Activated naive CD4-positive, alpha-beta T cell treated with anti-CD3 and anti-CD28 coated beads, Interleukin-2, amount 50 U/mL, for 24 hours (primary cell): ENCODE data around the gene TOX3.

Experiments
- H3K27ac Mint-ChIP-seq: one replicate; pipeline ENCODE4 v1.8.0; 2021; ENCODE audit warnings: mild to moderate bottlenecking, mixed read lengths
- H3K27me3 Mint-ChIP-seq: one replicate; pipeline ENCODE4 v1.8.0; 2021; ENCODE audit warnings: mixed read lengths
- H3K36me3 Mint-ChIP-seq: one replicate; pipeline ENCODE4 v1.8.0; 2021; ENCODE audit warnings: mixed read lengths
- H3K4me1 Mint-ChIP-seq: one replicate; pipeline ENCODE4 v1.8.0; 2021; ENCODE audit warnings: mixed read lengths
- H3K4me3 Mint-ChIP-seq: one replicate; pipeline ENCODE4 v1.8.0; 2021; ENCODE audit warnings: mild to moderate bottlenecking, mixed read lengths
- H3K9me3 Mint-ChIP-seq: one replicate; pipeline ENCODE4 v1.8.0; 2021; ENCODE audit warnings: mixed read lengths

The TOX3 gene

DNA sequence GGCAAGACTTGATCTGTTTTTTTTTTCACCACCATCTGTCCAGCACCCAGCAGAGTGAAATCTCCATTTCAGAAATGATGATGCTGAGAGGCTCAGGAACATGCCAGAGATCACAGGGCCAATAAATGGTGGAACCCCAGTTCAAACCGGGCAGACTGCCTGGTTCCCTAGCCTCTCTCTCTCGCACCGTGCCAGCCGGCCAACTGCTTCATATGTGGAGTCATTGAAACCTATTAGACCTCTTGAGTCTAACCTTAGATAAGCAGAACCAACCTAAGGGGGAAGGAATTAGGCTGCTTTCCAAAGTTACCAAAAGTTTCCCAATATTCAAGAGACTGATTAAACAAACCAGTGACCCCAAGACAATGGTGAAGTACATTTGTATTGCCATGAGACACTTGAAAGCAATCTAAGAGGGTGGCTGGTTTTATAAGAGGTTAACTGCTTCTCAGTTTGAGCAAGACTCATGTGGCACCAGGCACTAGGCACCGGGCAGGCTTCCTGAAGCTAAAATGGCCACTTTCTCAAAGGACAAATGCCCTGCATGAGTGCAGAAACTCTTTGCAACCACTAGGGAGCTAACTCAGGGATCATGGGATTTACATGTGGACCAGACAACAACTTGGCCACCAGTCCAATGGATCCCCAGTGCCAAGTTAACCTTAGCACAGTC is 18.4 kb downstream of the TOX3 start:
- Mint-ChIP-seq H3K27ac (no peak overlapping the region), H3K27me3 (peaks cover 2% of the 10 kb centered on the region), H3K9me3 (no peaks in the 10 kb centered on the region), H3K4me1 (no peaks in the 10 kb centered on the region), H3K4me3 (no peak overlapping the region), H3K36me3 (no peaks in the 10 kb centered on the region)

DNA sequence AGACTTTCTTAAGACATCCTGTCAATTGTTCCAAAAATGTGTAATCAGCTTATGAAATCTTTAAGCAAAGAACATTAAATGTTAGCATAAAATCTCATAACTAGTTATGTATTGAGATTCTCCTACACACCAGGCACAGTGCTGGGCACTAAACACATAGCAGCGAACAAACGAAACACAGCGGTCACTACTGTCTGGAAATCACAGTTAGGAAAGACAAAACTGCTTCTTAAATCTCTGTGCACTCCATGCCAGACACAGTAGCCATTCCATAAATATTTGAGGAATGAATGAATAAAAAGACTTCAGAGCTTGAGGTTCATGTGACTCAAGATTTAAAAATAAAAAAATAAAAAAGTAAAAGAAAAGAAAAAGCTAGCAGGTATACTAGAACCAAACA is 20.1 kb downstream of the TOX3 start:
- no peaks in the 10 kb centered on the region for H3K4me1 Mint-ChIP-seq
- H3K9me3 Mint-ChIP-seq: no peaks in the 10 kb centered on the region
- no peak overlapping the region for H3K4me3 Mint-ChIP-seq
- H3K27me3 Mint-ChIP-seq: peaks cover 2% of the 10 kb centered on the region
- H3K36me3 Mint-ChIP-seq: no peaks in the 10 kb centered on the region
- no peak overlapping the region for H3K27ac Mint-ChIP-seq

DNA sequence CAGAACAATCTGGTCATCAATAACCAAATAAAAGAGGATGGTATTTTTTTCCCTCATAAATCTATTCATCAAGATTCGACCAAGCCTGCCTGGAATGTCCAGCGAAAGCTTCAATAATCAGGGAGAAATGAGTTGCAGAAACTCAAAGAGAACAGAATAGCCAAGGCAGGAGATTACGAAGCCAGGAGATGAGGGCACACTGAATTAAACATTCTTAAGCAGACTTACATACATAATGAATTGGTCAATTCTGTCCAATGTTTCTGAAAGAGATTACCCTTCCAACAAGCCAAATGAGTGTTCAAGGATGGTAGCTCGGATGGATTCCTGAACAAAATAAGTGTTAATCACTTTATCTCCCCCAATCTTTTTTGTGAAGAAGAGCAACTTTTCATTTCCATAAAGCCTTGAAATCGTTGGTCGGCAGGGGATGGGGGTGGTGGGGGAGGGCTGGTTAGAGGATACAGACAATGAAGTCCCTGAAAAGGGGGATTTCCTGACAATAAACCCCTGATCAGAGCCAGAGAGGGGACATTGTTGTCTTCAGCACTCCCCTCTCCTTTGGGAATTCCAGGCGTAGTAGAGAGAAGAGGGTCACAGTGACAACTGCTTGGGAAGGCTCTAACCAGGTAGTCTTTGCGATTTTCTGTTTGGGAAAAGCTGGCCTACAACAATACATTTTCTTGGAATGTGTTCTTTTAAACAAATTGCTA is 20.7 kb downstream of the TOX3 start:
- Mint-ChIP-seq H3K27ac (no peak overlapping the region), H3K9me3 (no peaks in the 10 kb centered on the region), H3K4me1 (no peaks in the 10 kb centered on the region), H3K36me3 (no peaks in the 10 kb centered on the region), H3K27me3 (peaks cover 2% of the 10 kb centered on the region), H3K4me3 (no peak overlapping the region)

DNA sequence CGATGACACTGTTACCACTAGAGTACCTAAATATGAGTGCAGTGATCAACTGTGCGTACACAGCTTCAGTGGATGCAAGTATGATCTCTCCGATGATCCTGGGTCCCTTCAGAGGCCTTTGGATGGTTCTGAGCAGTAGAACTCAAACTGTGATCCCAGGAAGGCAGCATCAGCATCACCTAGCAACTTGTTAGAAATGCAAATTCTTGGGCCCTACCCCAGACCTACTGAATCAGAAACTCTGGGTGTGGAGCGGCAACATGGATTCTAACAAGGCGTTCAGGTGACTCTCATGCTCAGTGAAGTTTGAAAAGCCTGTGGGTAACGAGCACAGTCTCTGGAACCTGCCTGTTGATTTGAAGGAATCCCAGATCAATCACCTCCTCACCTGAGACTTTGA is 25.4 kb downstream of the TOX3 start:
- H3K27me3 Mint-ChIP-seq: peaks cover 4% of the 10 kb centered on the region
- no peaks in the 10 kb centered on the region for H3K4me1 Mint-ChIP-seq
- H3K27ac Mint-ChIP-seq: no peak overlapping the region
- H3K4me3 Mint-ChIP-seq: no peak overlapping the region
- no peaks in the 10 kb centered on the region for H3K36me3 Mint-ChIP-seq
- H3K9me3 Mint-ChIP-seq: no peaks in the 10 kb centered on the region

- no peak overlapping the region for H3K27ac Mint-ChIP-seq
- H3K4me3 Mint-ChIP-seq: no peak overlapping the region
- no peaks in the 10 kb centered on the region for H3K4me1 Mint-ChIP-seq
These were observed 28.1 kb downstream of the TOX3 start for GRCh38 chr16:52518884-52519283.

GRCh38 chr16:52515068-52515671 is 31.8 kb downstream of the TOX3 start:
- no peak overlapping the region for H3K27ac Mint-ChIP-seq
- H3K36me3 Mint-ChIP-seq: peaks cover 2% of the 10 kb centered on the region
- H3K4me1 Mint-ChIP-seq: no peaks in the 10 kb centered on the region
- no peak overlapping the region for H3K4me3 Mint-ChIP-seq
- H3K9me3 Mint-ChIP-seq: peaks cover 12% of the 10 kb centered on the region
- H3K27me3 Mint-ChIP-seq: peaks cover 2% of the 10 kb centered on the region

More at GRCh38 chr16:52518884-52519283, 28.1 kb downstream of the TOX3 start:
- Mint-ChIP-seq H3K27me3 (peaks cover 2% of the 10 kb centered on the region), H3K9me3 (peaks cover 5% of the 10 kb centered on the region), H3K36me3 (peaks cover 2% of the 10 kb centered on the region)

DNA sequence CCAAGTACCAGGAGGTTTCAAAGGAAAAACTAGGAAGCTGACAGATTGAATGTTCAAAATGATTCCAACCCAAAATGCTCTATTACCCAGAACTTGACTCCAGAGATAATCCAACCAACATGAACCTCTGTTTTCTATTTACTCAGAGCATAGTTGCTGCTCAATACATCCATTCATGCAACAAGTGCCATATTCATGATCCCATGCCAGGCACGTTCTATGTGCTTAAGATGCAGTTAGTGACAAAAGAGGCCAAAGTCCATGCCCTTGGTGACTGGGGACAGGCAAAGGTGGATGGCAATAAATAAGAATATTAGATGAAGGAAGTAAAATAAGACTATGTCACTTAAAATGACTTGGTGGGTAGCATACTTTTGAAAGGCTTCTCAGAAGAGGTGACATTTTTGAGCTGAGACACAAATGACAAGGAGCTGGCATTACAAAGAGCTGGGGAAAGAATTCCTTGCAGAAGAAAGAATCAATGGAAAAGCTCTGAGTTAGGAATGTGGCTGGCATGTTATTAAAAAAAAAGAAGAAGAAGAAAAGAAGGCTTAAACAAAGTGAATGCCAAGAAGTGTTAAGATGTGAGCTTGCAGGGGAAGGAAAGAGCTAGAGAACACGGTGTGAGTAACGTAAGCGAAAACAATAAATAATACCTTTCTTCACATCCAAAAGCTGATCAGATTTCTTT is 34.5 kb downstream of the TOX3 start:
- Mint-ChIP-seq H3K27me3 (no peaks in the 10 kb centered on the region), H3K9me3 (peaks cover 12% of the 10 kb centered on the region), H3K27ac (no peak overlapping the region), H3K4me1 (no peaks in the 10 kb centered on the region), H3K4me3 (no peak overlapping the region), H3K36me3 (peaks cover 2% of the 10 kb centered on the region)

GRCh38 chr16:52501746-52502145 is 45.2 kb downstream of the TOX3 start:
- no peaks in the 10 kb centered on the region for H3K27me3 Mint-ChIP-seq
- no peaks in the 10 kb centered on the region for H3K4me1 Mint-ChIP-seq
- no peak overlapping the region for H3K27ac Mint-ChIP-seq
- no peak overlapping the region for H3K4me3 Mint-ChIP-seq
- peaks cover 4% of the 10 kb centered on the region for H3K9me3 Mint-ChIP-seq
- H3K36me3 Mint-ChIP-seq: no peaks in the 10 kb centered on the region

GRCh38 chr16:52500963-52501362 is 46.0 kb downstream of the TOX3 start:
- Mint-ChIP-seq H3K36me3 (no peaks in the 10 kb centered on the region), H3K27ac (no peak overlapping the region), H3K27me3 (no peaks in the 10 kb centered on the region), H3K4me1 (no peaks in the 10 kb centered on the region), H3K9me3 (peaks cover 2% of the 10 kb centered on the region), H3K4me3 (no peak overlapping the region)

DNA sequence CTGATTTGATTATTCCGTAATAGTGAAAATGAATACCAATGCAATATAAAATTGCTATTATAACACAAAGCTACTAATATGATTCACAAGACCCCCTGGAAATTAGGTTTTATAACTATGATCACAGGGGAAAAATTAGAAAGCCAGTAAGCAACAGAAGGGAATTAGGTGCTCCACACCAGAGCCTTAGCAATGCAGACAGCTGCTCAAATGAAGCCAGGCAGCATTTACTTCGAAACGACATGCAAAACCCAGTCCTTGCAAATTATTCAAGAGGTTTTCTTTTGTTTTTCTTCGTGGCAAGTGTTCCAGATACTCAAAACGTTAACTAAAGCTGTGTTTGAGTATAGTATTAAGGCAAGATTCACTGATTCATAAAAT is 47.9 kb downstream of the TOX3 start:
- H3K36me3 Mint-ChIP-seq: no peaks in the 10 kb centered on the region
- no peak overlapping the region for H3K27ac Mint-ChIP-seq
- H3K4me3 Mint-ChIP-seq: no peak overlapping the region
- peaks cover 1% of the 10 kb centered on the region for H3K27me3 Mint-ChIP-seq
- no peaks in the 10 kb centered on the region for H3K4me1 Mint-ChIP-seq
- no peaks in the 10 kb centered on the region for H3K9me3 Mint-ChIP-seq

- Mint-ChIP-seq H3K9me3 (no peaks in the 10 kb centered on the region), H3K4me3 (no peak overlapping the region), H3K27ac (no peak overlapping the region), H3K4me1 (no peaks in the 10 kb centered on the region), H3K27me3 (peaks cover 1% of the 10 kb centered on the region), H3K36me3 (no peaks in the 10 kb centered on the region)
These were observed 48.4 kb downstream of the TOX3 start for GRCh38 chr16:52498328-52499059.

GRCh38 chr16:52497067-52497816 is 49.7 kb downstream of the TOX3 start:
- H3K4me1 Mint-ChIP-seq: no peaks in the 10 kb centered on the region
- no peak overlapping the region for H3K4me3 Mint-ChIP-seq
- H3K27ac Mint-ChIP-seq: no peak overlapping the region
- H3K36me3 Mint-ChIP-seq: no peaks in the 10 kb centered on the region
- H3K27me3 Mint-ChIP-seq: peaks cover 1% of the 10 kb centered on the region
- H3K9me3 Mint-ChIP-seq: no peaks in the 10 kb centered on the region

- H3K27ac Mint-ChIP-seq: no peak overlapping the region
- H3K4me3 Mint-ChIP-seq: no peak overlapping the region
- peaks cover under 1% of the 10 kb centered on the region for H3K9me3 Mint-ChIP-seq
- H3K4me1 Mint-ChIP-seq: no peaks in the 10 kb centered on the region
- peaks cover 1% of the 10 kb centered on the region for H3K27me3 Mint-ChIP-seq
- no peaks in the 10 kb centered on the region for H3K36me3 Mint-ChIP-seq
These were observed 50.7 kb downstream of the TOX3 start for GRCh38 chr16:52496051-52496876.

DNA sequence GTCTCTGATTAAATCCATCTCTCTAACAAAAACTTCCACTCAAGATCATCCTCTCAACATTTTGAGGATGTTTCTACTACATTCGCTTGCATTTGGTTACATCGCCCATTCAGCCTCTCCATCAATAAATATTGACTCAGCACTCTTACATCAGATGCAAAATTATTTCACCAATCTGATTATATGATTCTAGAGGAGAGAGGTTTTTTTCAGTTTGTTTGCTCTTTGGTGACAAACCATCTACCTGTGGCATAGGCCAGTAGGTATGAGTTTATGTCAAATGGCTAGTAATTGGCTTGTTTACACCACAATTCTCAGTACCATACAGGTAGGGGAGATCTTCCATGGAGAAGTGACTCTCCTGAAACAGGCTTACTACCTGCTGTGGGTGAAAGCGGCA is 52.3 kb downstream of the TOX3 start:
- no peaks in the 10 kb centered on the region for H3K4me1 Mint-ChIP-seq
- no peak overlapping the region for H3K27ac Mint-ChIP-seq
- peaks cover 1% of the 10 kb centered on the region for H3K27me3 Mint-ChIP-seq
- H3K36me3 Mint-ChIP-seq: no peaks in the 10 kb centered on the region
- H3K9me3 Mint-ChIP-seq: peaks cover 5% of the 10 kb centered on the region
- H3K4me3 Mint-ChIP-seq: no peak overlapping the region
